Coronary artery (tissue), 2 donors: Measurements from ENCODE around the gene RALGPS1.

ENCODE experiments used
- DNase-seq: peaks from one replicate; pipeline ENCODE4 v3.0.0-alpha.2; 2017; ENCODE audit warnings: low spot score
- H3K27ac ChIP-seq, 2 donors: fragments of 200-600 bp; sonication (generic); one replicate each; pipeline ENCODE4 v1.5.1; 2016 to 2019
- H3K4me3 ChIP-seq: fragments of 200-600 bp; sonication (generic); 2 replicates; pipeline ENCODE4 v1.5.1; 2016; ENCODE audit warnings: mild to moderate bottlenecking, moderate library complexity
- CTCF ChIP-seq: fragments of 200-600 bp; sonication (generic); IDR thresholded peaks from one replicate; pipeline ENCODE4 v1.5.1; 2019; ENCODE audit warnings: antibody characterized with exemption

The RALGPS1 gene

GRCh38 chr9:126984969-126985368 is 70.4 kb downstream of the RALGPS1 start:
- Histone ChIP-seq H3K4me3 (no peak overlapping the region), H3K27ac (no peak overlapping the region)
- no peak for TF ChIP-seq CTCF
- peak; percentile 41 for DNase-seq

GRCh38 chr9:126985870-126986498 is 71.4 kb downstream of the RALGPS1 start:
- DNase-seq = peak; percentile 60
- no peak overlapping the region for H3K27ac ChIP-seq
- no peak for TF ChIP-seq CTCF
- no peak overlapping the region for H3K4me3 ChIP-seq

GRCh38 chr9:126986506-126986951 is 71.9 kb downstream of the RALGPS1 start:
- no peak overlapping the region for H3K4me3 ChIP-seq
- no peak for TF ChIP-seq CTCF
- DNase-seq = no peak
- H3K27ac ChIP-seq = no peak overlapping the region

GRCh38 chr9:126988857-126989256 is 74.3 kb downstream of the RALGPS1 start:
- H3K4me3 ChIP-seq = no peak overlapping the region
- no peak for DNase-seq
- no peak for TF ChIP-seq CTCF
- no peak overlapping the region for H3K27ac ChIP-seq

GRCh38 chr9:126989847-126990842 is 75.6 kb downstream of the RALGPS1 start:
- TF ChIP-seq CTCF = no peak
- Histone ChIP-seq H3K27ac (peak overlapping the region in 1 of 2 donors; percentile 60), H3K4me3 (no peak overlapping the region)
- peak; percentile 80 for DNase-seq

- H3K4me3 ChIP-seq = no peak overlapping the region
- DNase-seq = no peak
- no peak for TF ChIP-seq CTCF
- H3K27ac ChIP-seq = peak overlapping the region in 1 of 2 donors; percentile 60
Observed at GRCh38 chr9:126991183-126991582, 76.6 kb downstream of the RALGPS1 start.
